ENCODE measurements around the gene ZFP36L1.

ZFP36L1 gene

GRCh38 chr14:68784978-68785533 is 7.8 kb downstream of the ZFP36L1 start:
- TF ChIP-seq FOXM1 (IDR thresholded peaks at IDR 0.05; ENCODE audit: borderline replicate concordance, low read depth) = no peak
- 0 out of 2 replicates have a peak, but pooled peaks have one; percentile 17 for TF ChIP-seq YY1 (IDR thresholded peaks at IDR 0.05; ENCODE audit: low read depth)
- TF ChIP-seq TCF12 (IDR thresholded peaks at IDR 0.05; ENCODE audit: low read depth) = peak; percentile 17; the same call in 1 of the 2 replicates
- TF ChIP-seq EGR1 (IDR thresholded peaks at IDR 0.05) = no peak

- TF ChIP-seq NFIC (IDR thresholded peaks at IDR 0.05) (no peak), ZBTB7A (IDR thresholded peaks at IDR 0.05; ENCODE audit: low read depth) (no peak; the same call in 1 of the 2 replicates), CEBPB (IDR thresholded peaks at IDR 0.05) (no peak), REST (IDR thresholded peaks at IDR 0.05; ENCODE audit: low read depth) (no peak), FOXM1 (IDR thresholded peaks at IDR 0.05; ENCODE audit: borderline replicate concordance, low read depth) (no peak), TAF1 (IDR thresholded peaks at IDR 0.05; ENCODE audit: low read depth) (no peak), CREB1 (IDR thresholded peaks at IDR 0.05; ENCODE audit: low read depth) (no peak), EGR1 (IDR thresholded peaks at IDR 0.05) (no peak), RAD21 (IDR thresholded peaks at IDR 0.05; ENCODE audit: low read depth) (no peak), TEAD4 (IDR thresholded peaks at IDR 0.05) (no peak), TCF12 (IDR thresholded peaks at IDR 0.05; ENCODE audit: low read depth) (no peak), EP300 (IDR thresholded peaks at IDR 0.05; ENCODE audit: borderline replicate concordance) (no peak), YY1 (IDR thresholded peaks at IDR 0.05; ENCODE audit: low read depth) (no peak), USF1 (IDR thresholded peaks at IDR 0.05) (no peak)
- TF ChIP-seq, protein P1, sequence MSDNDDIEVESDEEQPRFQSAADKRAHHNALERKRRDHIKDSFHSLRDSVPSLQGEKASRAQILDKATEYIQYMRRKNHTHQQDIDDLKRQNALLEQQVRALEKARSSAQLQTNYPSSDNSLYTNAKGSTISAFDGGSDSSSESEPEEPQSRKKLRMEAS (IDR thresholded peaks at IDR 0.05) = no peak; the same call in 1 of the 2 replicates
These were observed 8.5 kb downstream of the ZFP36L1 start for GRCh38 chr14:68784226-68784910.

- TF ChIP-seq TCF12 (IDR thresholded peaks at IDR 0.05; ENCODE audit: low read depth) = no peak
- no peak for TF ChIP-seq FOXM1 (IDR thresholded peaks at IDR 0.05; ENCODE audit: borderline replicate concordance, low read depth)
- TF ChIP-seq EP300 (IDR thresholded peaks at IDR 0.05; ENCODE audit: borderline replicate concordance) = no peak
- TF ChIP-seq NFIC (IDR thresholded peaks at IDR 0.05) = no peak
- TF ChIP-seq USF1 (IDR thresholded peaks at IDR 0.05) = no peak
- TF ChIP-seq CREB1 (IDR thresholded peaks at IDR 0.05; ENCODE audit: low read depth) = no peak
- TF ChIP-seq YY1 (IDR thresholded peaks at IDR 0.05; ENCODE audit: low read depth) = no peak
- no peak for TF ChIP-seq REST (IDR thresholded peaks at IDR 0.05; ENCODE audit: low read depth)
- no peak for TF ChIP-seq CEBPB (IDR thresholded peaks at IDR 0.05)
- TF ChIP-seq, protein P1 (IDR thresholded peaks at IDR 0.05) = no peak
- TF ChIP-seq TAF1 (IDR thresholded peaks at IDR 0.05; ENCODE audit: low read depth) = no peak
- no peak for TF ChIP-seq RAD21 (IDR thresholded peaks at IDR 0.05; ENCODE audit: low read depth)
- TF ChIP-seq EGR1 (IDR thresholded peaks at IDR 0.05) = no peak
- TF ChIP-seq ZBTB7A (IDR thresholded peaks at IDR 0.05; ENCODE audit: low read depth) = no peak
- TF ChIP-seq TEAD4 (IDR thresholded peaks at IDR 0.05) = no peak
These were observed 9.2 kb downstream of the ZFP36L1 start for GRCh38 chr14:68783408-68784225.

DNA sequence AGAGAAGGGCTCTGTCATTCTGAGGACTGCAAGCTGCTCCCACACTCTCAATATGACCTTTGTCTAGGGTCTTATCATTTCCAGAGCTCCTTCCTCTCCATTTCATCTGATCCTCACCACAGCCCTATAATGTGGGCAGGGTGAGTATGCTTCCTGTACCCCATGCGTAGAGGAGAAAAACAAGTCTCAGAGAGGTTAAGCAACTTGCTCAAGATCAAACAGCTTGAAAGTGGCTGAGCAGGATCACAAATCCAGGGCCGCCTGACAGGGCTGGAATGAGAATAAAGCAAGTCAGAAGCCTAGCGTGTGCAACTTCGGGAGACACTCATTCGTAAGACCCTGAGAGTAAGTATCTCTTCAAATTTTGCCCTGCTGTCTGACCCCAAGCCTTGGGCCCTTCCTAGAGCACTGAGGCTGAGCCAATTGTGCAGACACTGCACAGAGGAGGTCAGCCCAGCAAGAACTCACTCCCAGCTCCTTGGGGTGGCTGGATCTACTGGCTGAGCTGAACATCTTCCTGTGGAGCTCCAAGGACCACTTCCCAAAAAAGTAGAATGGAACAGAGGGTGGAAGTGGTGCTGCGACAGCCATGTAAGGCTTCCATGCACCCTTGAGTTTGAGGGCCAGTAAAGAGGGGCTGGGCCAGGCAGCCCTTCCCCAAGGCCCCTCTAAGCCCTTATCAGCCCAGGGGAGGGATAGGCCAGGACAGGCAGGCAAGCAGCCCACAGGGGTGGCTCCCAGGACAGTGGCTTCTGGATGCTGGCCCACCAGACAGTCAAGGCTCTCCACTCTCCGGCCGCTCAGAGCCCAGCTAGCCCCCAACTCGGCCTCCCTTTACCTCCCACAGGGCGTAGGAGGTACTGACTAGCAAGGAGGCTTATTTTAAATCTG is 10.5 kb downstream of the ZFP36L1 start:
- TF ChIP-seq CREB1 (IDR thresholded peaks at IDR 0.05; ENCODE audit: low read depth) (no peak), ZBTB7A (IDR thresholded peaks at IDR 0.05; ENCODE audit: low read depth) (no peak), REST (IDR thresholded peaks at IDR 0.05; ENCODE audit: low read depth) (no peak), YY1 (IDR thresholded peaks at IDR 0.05; ENCODE audit: low read depth) (no peak), NFIC (IDR thresholded peaks at IDR 0.05) (no peak), TAF1 (IDR thresholded peaks at IDR 0.05; ENCODE audit: low read depth) (no peak), EGR1 (IDR thresholded peaks at IDR 0.05) (no peak), FOXM1 (IDR thresholded peaks at IDR 0.05; ENCODE audit: borderline replicate concordance, low read depth) (no peak), EP300 (IDR thresholded peaks at IDR 0.05; ENCODE audit: borderline replicate concordance) (no peak), CEBPB (IDR thresholded peaks at IDR 0.05) (no peak), TEAD4 (IDR thresholded peaks at IDR 0.05) (no peak), RAD21 (IDR thresholded peaks at IDR 0.05; ENCODE audit: low read depth) (no peak)
- TF ChIP-seq, protein P1 (IDR thresholded peaks at IDR 0.05) = no peak

All from Ishikawa (cell line).